Smooth muscle cell (in vitro differentiated cells): Measurements from ENCODE around the gene MAN2C1. TPM values are rescaled to one million over a fixed set of nuclear protein-coding genes. Genes with fewer than 3 reads are reported as not detected.

Experiments used
- DNase-seq: peaks from one replicate; lab custom pipeline; 2025; ENCODE audit not compliant: unreplicated experiment; lab: John Stamatoyannopoulos, UW
- H2AFZ ChIP-seq: fragments of 200-600 bp; sonication (generic); 2 replicates; pipeline ENCODE4 v1.6.0; 2016; ENCODE audit warnings: antibody characterized with exemption, low read depth, mild to moderate bottlenecking
- H3F3A ChIP-seq: fragments of 200-600 bp; sonication (generic); 2 replicates; pipeline ENCODE4 v1.6.0; 2017; ENCODE audit warnings: antibody characterized with exemption, low read depth
- H3K27ac ChIP-seq: fragments of 200-600 bp; sonication (generic); 2 replicates; pipeline ENCODE4 v1.5.1; 2016; ENCODE audit warnings: low read depth, mild to moderate bottlenecking
- H3K27me3 ChIP-seq: fragments of 200-600 bp; sonication (generic); 2 replicates; pipeline ENCODE4 v1.6.1; 2016; ENCODE audit warnings: low read depth, mild to moderate bottlenecking
- H3K36me3 ChIP-seq: fragments of 200-600 bp; sonication (generic); 2 replicates; pipeline ENCODE4 v1.5.1; 2016; ENCODE audit warnings: low read depth
- H3K4me1 ChIP-seq: fragments of 200-600 bp; sonication (generic); 2 replicates; pipeline ENCODE4 v1.5.1; 2016; ENCODE audit warnings: low read depth
- H3K4me2 ChIP-seq: fragments of 200-600 bp; sonication (generic); 2 replicates; pipeline ENCODE4 v1.6.0; 2016; ENCODE audit warnings: mild to moderate bottlenecking
- H3K4me3 ChIP-seq: fragments of 200-600 bp; sonication (generic); 2 replicates; pipeline ENCODE4 v1.5.1; 2016; ENCODE audit warnings: mild to moderate bottlenecking
- H3K79me2 ChIP-seq: fragments of 200-600 bp; sonication (generic); 2 replicates; pipeline ENCODE4 v1.6.0; 2016; ENCODE audit warnings: low read depth, mild to moderate bottlenecking
- H3K9ac ChIP-seq: fragments of 200-600 bp; sonication (generic); 2 replicates; pipeline ENCODE4 v1.6.0; 2016; ENCODE audit warnings: low read depth
- H3K9me3 ChIP-seq: fragments of 200-600 bp; sonication (generic); replicated peaks from 2 replicates; pipeline ENCODE4 v1.5.1; 2016; ENCODE audit warnings: low read depth
- H4K20me1 ChIP-seq: fragments of 200-600 bp; sonication (generic); 2 replicates; pipeline ENCODE4 v1.6.0; 2016; ENCODE audit warnings: low read depth
- WGBS: methylation state at CpG from one replicate; pipeline ENCODE4 v1.1.7; 2016; ENCODE audit warnings: low lambda C conversion rate; 5-methylcytosine and 5-hydroxymethylcytosine counted together
- polyA plus RNA-seq: library from polyadenylated mRNA; unstranded; fragments of >200 nt; fragmentation: Nextera tagmentation; extraction: Ambion mirVana; gene quantifications from 2 replicates; pipeline ENCODE4 v1.2.1, GENCODE V29; 2016
- total RNA-seq: library from RNA; depleted of rRNA; stranded (reverse); fragments of >200 nt; gene quantifications from 2 replicates; pipeline ENCODE4 v1.2.3, GENCODE V29; 2014
- TF ChIP-seq, protein P1 (sequence below): fragments of 200-600 bp; sonication (generic); IDR thresholded peaks from 2 replicates; pipeline ENCODE4 v1.5.1; 2017; ENCODE audit warnings: borderline replicate concordance, mild to moderate bottlenecking, antibody characterized with exemption; ENCODE audit not compliant: insufficient read depth, poor library complexity, severe bottlenecking

Gene MAN2C1
- total and polyA plus RNA-seq, 2 experiments from 2014 or later = 64.5 to 70.7 TPM

DNA sequence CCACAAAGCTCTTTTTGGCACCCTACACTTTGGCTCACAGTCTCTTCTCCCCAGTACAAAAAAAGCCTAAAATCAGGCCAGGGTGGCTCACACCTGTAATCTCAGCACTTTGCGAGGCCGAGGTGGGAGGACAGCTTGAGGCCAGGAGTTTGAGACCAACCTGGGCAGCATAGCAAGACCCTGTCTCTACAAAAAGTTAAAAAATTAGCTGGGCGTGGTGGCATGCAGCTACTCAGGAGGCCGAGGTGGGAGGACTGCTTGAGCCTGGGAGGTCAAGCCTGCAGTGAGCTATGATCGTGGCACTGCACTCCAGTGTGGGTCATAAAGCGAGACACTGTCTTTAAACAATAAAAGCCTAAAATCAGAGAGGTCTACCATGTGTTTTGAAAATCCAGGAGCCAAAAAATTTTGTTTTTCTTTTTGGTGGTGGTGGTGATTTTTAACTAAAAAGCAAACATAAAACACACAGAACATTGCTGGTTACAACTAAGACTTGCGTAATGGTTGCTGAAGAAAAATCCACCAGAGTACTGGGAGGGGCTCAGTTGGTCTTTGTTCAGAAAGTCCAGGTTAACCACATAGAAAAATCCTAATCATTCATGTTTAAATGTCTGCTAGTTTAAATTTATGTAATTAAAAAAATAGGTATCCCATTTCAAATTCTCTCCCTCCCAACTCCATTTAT lies 1.6 kb upstream of the MAN2C1 start:
- DNase-seq = no peak
- Histone ChIP-seq H3K9ac (no peak overlapping the region), H3K79me2 (peaks cover 5% of the 10 kb centered on the region), H3K27me3 (no peaks in the 10 kb centered on the region), H2AFZ (no peak overlapping the region), H3F3A (peaks cover 4% of the 10 kb centered on the region), H3K36me3 (peaks cover 6% of the 10 kb centered on the region), H3K27ac (peak overlapping the region; percentile 84), H3K4me2 (no peak overlapping the region), H3K4me1 (peaks cover 9% of the 10 kb centered on the region), H3K4me3 (peak overlapping the region; percentile 81), H4K20me1 (peaks cover 6% of the 10 kb centered on the region), H3K9me3 (no peaks in the 10 kb centered on the region)
- TF ChIP-seq, protein P1, sequence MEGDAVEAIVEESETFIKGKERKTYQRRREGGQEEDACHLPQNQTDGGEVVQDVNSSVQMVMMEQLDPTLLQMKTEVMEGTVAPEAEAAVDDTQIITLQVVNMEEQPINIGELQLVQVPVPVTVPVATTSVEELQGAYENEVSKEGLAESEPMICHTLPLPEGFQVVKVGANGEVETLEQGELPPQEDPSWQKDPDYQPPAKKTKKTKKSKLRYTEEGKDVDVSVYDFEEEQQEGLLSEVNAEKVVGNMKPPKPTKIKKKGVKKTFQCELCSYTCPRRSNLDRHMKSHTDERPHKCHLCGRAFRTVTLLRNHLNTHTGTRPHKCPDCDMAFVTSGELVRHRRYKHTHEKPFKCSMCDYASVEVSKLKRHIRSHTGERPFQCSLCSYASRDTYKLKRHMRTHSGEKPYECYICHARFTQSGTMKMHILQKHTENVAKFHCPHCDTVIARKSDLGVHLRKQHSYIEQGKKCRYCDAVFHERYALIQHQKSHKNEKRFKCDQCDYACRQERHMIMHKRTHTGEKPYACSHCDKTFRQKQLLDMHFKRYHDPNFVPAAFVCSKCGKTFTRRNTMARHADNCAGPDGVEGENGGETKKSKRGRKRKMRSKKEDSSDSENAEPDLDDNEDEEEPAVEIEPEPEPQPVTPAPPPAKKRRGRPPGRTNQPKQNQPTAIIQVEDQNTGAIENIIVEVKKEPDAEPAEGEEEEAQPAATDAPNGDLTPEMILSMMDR = no peak
- 94% methylated on average over 7 of the region's 7 CpGs for WGBS

DNA sequence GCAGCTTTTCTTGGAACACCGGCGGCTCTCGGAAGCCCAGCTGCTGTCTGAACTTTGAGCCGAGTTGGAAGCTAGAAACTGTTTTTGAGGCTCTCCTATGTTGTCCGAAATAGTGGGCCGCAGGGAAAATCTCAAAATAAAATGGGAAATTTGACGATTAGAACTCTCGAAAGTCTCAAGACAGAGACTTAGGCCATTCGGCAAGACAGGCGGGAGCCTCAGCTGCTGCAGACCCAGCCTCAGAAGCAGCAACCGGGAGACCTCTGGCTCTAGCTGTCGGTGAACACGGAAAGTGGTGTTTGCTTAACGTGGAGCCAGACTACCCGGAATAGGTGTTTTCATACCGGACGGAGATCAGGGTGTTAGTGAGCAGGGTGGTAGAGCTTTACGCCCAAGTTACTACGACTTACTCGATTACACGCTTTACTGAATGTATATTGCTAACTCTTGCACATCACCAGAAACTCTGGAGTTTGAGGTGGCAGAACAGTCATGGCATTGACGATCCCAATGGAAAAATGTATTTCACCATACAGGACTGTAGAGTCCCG lies 357 bp upstream of the MAN2C1 start:
- H3F3A ChIP-seq = peaks cover 4% of the 10 kb centered on the region
- H3K4me1 ChIP-seq = peaks cover 9% of the 10 kb centered on the region
- no peak for DNase-seq
- 6% methylated on average over 23 of the region's 23 CpGs for WGBS
- H3K4me3 ChIP-seq = peak overlapping the region; percentile 81
- H3K27me3 ChIP-seq = no peaks in the 10 kb centered on the region
- no peaks in the 10 kb centered on the region for H3K36me3 ChIP-seq
- peaks cover 2% of the 10 kb centered on the region for H3K79me2 ChIP-seq
- peak overlapping the region; percentile 53 for H2AFZ ChIP-seq
- H3K9ac ChIP-seq = peak overlapping the region; percentile 91
- H3K27ac ChIP-seq = peak overlapping the region; percentile 84
- peak overlapping the region; percentile 88 for H3K4me2 ChIP-seq
- TF ChIP-seq, protein P1 = no peak
- H3K9me3 ChIP-seq = no peaks in the 10 kb centered on the region
- peaks cover 6% of the 10 kb centered on the region for H4K20me1 ChIP-seq

DNA sequence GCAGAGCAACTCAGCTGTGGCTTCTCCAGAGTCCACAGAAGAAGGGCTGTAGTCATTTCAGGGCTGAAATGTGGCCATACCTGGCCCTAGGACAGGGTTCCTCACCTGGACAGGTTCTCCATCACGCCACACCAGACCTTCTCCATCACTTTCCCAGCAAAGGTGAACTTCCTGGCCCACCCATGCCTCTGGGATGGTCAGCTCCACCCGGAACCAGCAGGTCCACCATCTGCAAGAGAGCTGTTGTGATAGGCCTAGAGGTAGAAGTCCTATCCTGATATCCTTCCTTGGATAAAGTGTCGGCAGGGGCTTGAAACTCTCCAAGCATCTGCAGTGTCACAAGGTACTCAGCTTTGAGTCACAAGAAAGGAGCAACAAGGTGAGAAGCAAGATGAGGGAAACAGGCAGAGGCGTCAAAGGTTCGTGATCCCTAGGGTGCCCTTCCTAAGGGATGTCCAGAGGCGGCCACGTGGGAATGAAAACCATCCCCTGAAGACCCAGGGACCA lies 948 bp downstream of the MAN2C1 start:
- Histone ChIP-seq H3K9me3 (no peaks in the 10 kb centered on the region), H3K27me3 (no peaks in the 10 kb centered on the region), H2AFZ (no peak overlapping the region), H3K4me3 (peak overlapping the region; percentile 81), H3K4me2 (peak overlapping the region; percentile 88), H4K20me1 (peaks cover 6% of the 10 kb centered on the region), H3K79me2 (no peaks in the 10 kb centered on the region), H3K27ac (no peak overlapping the region), H3F3A (peaks cover 4% of the 10 kb centered on the region), H3K4me1 (peaks cover 9% of the 10 kb centered on the region), H3K36me3 (no peaks in the 10 kb centered on the region), H3K9ac (no peak overlapping the region)
- TF ChIP-seq, protein P1 = no peak
- no peak for DNase-seq
- WGBS = 52% methylated on average over 7 of the region's 7 CpGs

GRCh38 chr15:75367006-75367405 lies 1.4 kb downstream of the MAN2C1 start:
- Histone ChIP-seq H3K4me2 (no peak overlapping the region), H3F3A (peaks cover 4% of the 10 kb centered on the region), H3K27ac (no peak overlapping the region), H3K9ac (no peak overlapping the region), H3K4me1 (peaks cover 9% of the 10 kb centered on the region), H2AFZ (no peak overlapping the region), H3K4me3 (no peak overlapping the region), H3K79me2 (no peaks in the 10 kb centered on the region), H3K27me3 (no peaks in the 10 kb centered on the region), H3K9me3 (no peaks in the 10 kb centered on the region), H3K36me3 (no peaks in the 10 kb centered on the region), H4K20me1 (peaks cover 6% of the 10 kb centered on the region)
- no peak for DNase-seq
- TF ChIP-seq, protein P1 = no peak
